Skeletal muscle tissue (tissue), 4 donors: ENCODE data around the gene PRRT3. TPM values are rescaled to one million over a fixed set of nuclear protein-coding genes. Genes with fewer than 3 reads are reported as not detected.

Source experiments
- H3K27ac ChIP-seq: one replicate; pipeline ENCODE4 v1.7.0; 2013; ENCODE audit warnings: mild to moderate bottlenecking, low read depth, low read length, inconsistent platforms
- H3K27me3 ChIP-seq, 3 donors: one replicate each; pipeline ENCODE4 v1.7.0; 2013; ENCODE audit warnings: low read length in 3 of 3; ENCODE audit not compliant: control insufficient read depth in 3 of 3, insufficient read depth in 3 of 3
- H3K36me3 ChIP-seq, 3 donors: one replicate each; pipeline ENCODE4 v1.7.0; 2013; ENCODE audit warnings: low read length in 3 of 3; ENCODE audit not compliant: control insufficient read depth in 3 of 3, insufficient read depth in 3 of 3
- H3K4me1 ChIP-seq, 3 donors: one replicate each; pipeline ENCODE4 v1.7.0; 2013; ENCODE audit warnings: low read length in 3 of 3, mild to moderate bottlenecking in 3 of 3; ENCODE audit not compliant: control insufficient read depth in 3 of 3, insufficient read depth in 3 of 3
- H3K4me3 ChIP-seq, 3 donors: one replicate each; pipeline ENCODE4 v1.7.0; 2013; ENCODE audit warnings: low read length in 3 of 3
- H3K9ac ChIP-seq, 3 donors: one replicate each; pipeline ENCODE4 v1.7.0; 2013; ENCODE audit warnings: low read length in 3 of 3, mild to moderate bottlenecking in 3 of 3, moderate library complexity in 2 of 3, low read depth in 1 of 3
- H3K9me3 ChIP-seq, 3 donors: one replicate each; pipeline ENCODE4 v1.7.0; 2013; ENCODE audit warnings: low read length in 3 of 3; ENCODE audit not compliant: control insufficient read depth in 3 of 3
- total RNA-seq: library from RNA; depleted of rRNA; stranded (reverse); fragments of >200 nt; gene quantifications from one replicate; pipeline ENCODE4 v1.2.3, GENCODE V29; 2014
- donor health status: Osteomylitis.

The PRRT3 gene
- total RNA-seq, 1 donor from 2014 or later: 0.52 TPM

DNA sequence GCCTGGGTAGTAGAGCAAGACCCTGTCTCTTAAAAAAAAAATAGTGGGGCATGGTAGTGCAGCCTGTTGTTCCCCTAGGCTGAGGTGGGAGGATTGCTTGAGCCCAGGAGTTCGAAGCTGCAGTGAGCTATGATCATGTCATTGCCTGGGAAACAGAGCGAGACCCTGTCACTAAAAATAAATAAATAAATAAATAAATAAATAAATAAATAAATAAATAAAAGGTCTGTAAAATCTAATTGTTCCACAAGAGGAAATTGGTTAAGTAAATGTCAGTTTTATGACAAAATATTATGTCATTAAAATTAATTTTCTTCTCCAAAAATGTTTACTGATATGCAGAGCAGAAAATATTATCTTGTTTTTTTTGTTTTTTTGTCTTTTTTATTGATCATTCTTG is 13.2 kb downstream of the PRRT3 start:
- H3K36me3 ChIP-seq: peaks cover 26 to 46% (median 40%) of the 10 kb centered on the region in 3 donors
- H3K4me1 ChIP-seq: peaks cover 17 to 27% (median 17%) of the 10 kb centered on the region in 3 donors
- H3K9me3 ChIP-seq: no peaks in the 10 kb centered on the region
- H3K4me3 ChIP-seq: no peak overlapping the region
- H3K9ac ChIP-seq: no peak overlapping the region
- H3K27me3 ChIP-seq: no peaks in the 10 kb centered on the region
- no peak overlapping the region for H3K27ac ChIP-seq

DNA sequence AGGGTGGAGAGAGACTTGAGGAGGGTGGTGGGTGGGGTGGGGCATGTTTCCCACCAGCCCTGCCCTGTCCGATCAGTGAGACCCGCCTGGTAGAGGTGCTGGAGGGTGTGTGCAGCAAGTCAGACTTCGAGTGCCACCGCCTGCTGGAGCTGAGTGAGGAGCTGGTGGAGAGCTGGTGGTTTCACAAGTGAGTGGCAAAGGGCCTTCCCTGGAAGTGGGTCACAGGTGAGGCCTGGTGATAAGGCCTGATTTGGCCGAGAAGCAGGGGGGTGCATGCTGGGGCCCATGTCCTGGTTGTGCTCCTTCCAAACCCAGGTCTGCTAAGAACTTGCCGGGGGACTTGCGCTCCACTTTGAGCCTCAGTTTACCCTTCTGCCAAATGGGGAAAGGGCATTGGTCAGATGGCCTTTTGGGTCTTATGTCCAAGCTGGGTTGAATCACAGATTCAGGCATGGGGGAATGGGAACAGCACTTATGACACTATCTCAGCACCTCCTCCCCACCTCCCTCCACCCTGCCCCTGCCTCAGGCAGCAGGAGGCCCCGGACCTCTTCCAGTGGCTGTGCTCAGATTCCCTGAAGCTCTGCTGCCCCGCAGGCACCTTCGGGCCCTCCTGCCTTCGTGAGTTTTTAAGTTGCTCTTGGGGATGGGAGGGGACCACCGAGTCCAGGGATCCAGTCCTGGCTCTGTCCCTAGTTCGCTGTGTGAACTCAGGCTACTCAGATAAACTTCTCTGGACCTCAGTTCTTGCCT is 14.5 kb downstream of the PRRT3 start:
- no peak overlapping the region for H3K9ac ChIP-seq
- no peaks in the 10 kb centered on the region for H3K9me3 ChIP-seq
- peaks cover 18 to 32% (median 22%) of the 10 kb centered on the region in 3 donors for H3K4me1 ChIP-seq
- no peaks in the 10 kb centered on the region for H3K27me3 ChIP-seq
- H3K36me3 ChIP-seq: peaks cover 17 to 35% (median 32%) of the 10 kb centered on the region in 3 donors
- H3K27ac ChIP-seq: no peak overlapping the region
- no peak overlapping the region for H3K4me3 ChIP-seq

DNA sequence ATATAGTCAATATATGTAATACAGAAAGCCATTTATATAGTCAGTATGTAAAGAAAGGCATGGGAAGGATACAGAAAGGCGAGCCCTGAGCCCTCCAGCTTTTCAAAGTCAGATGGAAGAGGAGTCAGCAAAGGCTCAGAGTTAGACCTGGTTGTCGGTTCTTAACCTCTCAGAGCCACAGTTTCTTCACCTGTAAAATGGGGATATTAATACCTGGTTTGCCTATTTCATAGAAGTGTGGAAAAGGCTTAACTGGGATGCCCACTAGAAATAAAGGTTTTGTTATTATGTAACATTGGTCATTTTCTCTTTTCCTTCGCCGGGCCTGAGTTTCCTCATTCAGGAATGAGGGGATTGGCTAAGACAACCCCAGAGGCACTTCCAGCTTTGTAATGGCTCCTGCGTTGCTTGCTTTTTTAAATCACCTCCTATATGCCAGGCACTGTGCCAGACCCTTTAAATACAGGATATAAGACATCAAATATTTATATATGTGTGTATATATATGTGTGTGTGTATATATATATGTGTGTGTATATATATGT is 16.2 kb downstream of the PRRT3 start:
- H3K36me3 ChIP-seq: peaks cover 11 to 28% (median 23%) of the 10 kb centered on the region in 3 donors
- H3K4me1 ChIP-seq: peaks cover 18 to 32% (median 25%) of the 10 kb centered on the region in 3 donors
- no peaks in the 10 kb centered on the region for H3K9me3 ChIP-seq
- no peak overlapping the region for H3K4me3 ChIP-seq
- no peaks in the 10 kb centered on the region for H3K27me3 ChIP-seq
- no peak overlapping the region for H3K27ac ChIP-seq
- no peak overlapping the region for H3K9ac ChIP-seq

DNA sequence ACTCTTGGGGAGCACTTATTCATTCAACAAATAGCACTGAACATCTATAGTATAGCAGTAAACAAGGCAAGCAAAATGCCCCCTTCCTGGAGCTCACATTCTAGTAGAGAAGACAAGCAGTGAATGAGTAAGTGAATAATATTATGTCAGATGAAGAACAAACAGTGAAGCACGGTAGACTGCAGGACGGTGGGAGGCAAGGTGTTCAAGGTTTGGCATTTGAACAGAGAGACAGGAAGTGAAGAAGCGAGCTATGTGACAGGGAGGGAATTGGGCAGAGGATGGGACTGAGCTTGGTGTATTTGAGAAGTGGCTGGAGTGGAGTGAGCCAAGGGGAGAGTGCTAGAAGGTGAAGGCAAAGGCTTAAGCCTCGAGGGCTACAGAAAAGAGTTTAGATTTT is 17.2 kb downstream of the PRRT3 start:
- H3K27me3 ChIP-seq: no peaks in the 10 kb centered on the region
- H3K27ac ChIP-seq: no peak overlapping the region
- peaks cover 18 to 32% (median 25%) of the 10 kb centered on the region in 3 donors for H3K4me1 ChIP-seq
- peak overlapping the region; percentile 14 to 97 (median 95) for H3K9ac ChIP-seq
- peaks cover 11 to 27% (median 27%) of the 10 kb centered on the region in 3 donors for H3K36me3 ChIP-seq
- H3K9me3 ChIP-seq: no peaks in the 10 kb centered on the region
- peak overlapping the region in 2 of 3 donors; percentile 84 to 91 for H3K4me3 ChIP-seq

DNA sequence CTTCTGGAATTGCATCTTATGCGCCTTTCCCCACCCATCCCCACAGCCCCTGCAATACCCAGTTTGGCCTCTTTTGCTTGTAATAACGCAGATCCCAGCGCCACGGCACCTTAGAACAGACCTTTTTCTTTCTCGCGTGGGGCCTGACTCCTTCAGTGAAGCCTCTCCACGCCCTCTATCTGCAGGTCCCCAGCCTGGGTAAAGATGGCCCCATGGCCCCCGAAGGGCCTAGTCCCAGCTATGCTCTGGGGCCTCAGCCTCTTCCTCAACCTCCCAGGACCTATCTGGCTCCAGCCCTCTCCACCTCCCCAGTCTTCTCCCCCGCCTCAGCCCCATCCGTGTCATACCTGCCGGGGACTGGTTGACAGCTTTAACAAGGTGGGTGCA is 18.0 kb downstream of the PRRT3 start:
- Histone ChIP-seq H3K9me3 (no peaks in the 10 kb centered on the region), H3K36me3 (peaks cover 15 to 33% (median 27%) of the 10 kb centered on the region in 3 donors), H3K9ac (peak overlapping the region; percentile 93 to 97 (median 95)), H3K27me3 (no peaks in the 10 kb centered on the region), H3K4me3 (peak overlapping the region; percentile 84 to 91 (median 88)), H3K4me1 (peaks cover 18 to 32% (median 25%) of the 10 kb centered on the region in 3 donors), H3K27ac (peak overlapping the region; percentile 96)

DNA sequence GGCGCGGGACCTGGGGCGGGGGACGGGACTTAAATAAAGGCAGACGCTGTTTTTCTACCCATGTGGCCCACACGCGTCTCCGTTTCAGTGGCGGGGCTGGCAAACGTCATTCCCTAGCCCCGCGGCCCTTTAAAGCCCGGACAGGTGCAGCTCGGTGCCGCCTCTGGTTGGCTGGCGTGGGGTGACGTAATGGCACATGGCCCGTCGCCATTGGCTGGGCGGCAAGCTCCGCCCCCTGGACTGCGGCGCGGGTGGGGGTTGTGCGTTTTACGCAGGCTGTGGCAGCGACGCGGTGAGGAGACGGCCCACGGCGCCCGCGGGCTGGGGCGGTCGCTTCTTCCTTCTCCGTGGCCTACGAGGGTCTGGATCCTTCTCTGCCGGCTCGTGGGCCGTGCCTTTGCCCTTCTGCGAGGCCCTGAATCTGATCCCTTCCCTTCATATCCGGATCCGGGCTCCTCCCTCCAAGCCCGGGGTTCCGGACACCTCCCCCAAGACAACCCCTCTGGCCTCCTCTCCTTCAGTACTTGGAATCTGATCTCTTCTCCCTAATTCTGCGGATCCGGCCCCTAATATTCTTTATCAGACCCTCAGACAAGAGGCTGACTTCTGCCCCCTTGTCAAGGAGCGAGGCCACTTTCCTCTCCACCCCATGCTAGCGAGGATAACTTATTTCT is 18.5 kb downstream of the PRRT3 start, which contains the start of gene CRELD1:
Gene CRELD1 (plus strand): TSS at position 274 of the 674 bp plus-strand sequence. CDS start 605 bp downstream, outside the sequence.
- Histone ChIP-seq H3K36me3 (peaks cover 15 to 34% (median 27%) of the 10 kb centered on the region in 3 donors), H3K4me3 (peak within 1 kb of the TSS; percentile 84 to 91 (median 88)), H3K9me3 (no peaks in the 10 kb centered on the region), H3K4me1 (peaks cover 18 to 32% (median 25%) of the 10 kb centered on the region in 3 donors), H3K27ac (peak within 1 kb of the TSS; percentile 96), H3K9ac (peak within 1 kb of the TSS; percentile 93 to 97 (median 95)), H3K27me3 (no peaks in the 10 kb centered on the region)

DNA sequence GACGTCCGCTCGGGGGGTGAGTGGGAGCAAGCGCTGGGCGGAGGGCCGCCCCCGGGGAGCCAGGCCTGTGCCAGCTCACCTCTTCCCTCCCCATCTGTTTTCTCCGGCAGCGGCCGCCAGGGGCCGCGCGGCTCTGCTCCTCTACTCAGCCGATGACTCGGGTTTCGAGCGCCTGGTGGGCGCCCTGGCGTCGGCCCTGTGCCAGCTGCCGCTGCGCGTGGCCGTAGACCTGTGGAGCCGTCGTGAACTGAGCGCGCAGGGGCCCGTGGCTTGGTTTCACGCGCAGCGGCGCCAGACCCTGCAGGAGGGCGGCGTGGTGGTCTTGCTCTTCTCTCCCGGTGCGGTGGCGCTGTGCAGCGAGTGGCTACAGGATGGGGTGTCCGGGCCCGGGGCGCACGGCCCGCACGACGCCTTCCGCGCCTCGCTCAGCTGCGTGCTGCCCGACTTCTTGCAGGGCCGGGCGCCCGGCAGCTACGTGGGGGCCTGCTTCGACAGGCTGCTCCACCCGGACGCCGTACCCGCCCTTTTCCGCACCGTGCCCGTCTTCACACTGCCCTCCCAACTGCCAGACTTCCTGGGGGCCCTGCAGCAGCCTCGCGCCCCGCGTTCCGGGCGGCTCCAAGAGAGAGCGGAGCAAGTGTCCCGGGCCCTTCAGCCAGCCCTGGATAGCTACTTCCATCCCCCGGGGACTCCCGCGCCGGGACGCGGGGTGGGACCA is 19.2 kb downstream of the PRRT3 start:
- Histone ChIP-seq H3K27ac (peak overlapping the region; percentile 96), H3K36me3 (peaks cover 15 to 38% (median 24%) of the 10 kb centered on the region in 3 donors), H3K4me1 (peaks cover 18 to 32% (median 25%) of the 10 kb centered on the region in 3 donors), H3K27me3 (no peaks in the 10 kb centered on the region), H3K9me3 (no peaks in the 10 kb centered on the region), H3K9ac (peak overlapping the region; percentile 68 to 97 (median 95)), H3K4me3 (peak overlapping the region; percentile 84 to 91 (median 88))

DNA sequence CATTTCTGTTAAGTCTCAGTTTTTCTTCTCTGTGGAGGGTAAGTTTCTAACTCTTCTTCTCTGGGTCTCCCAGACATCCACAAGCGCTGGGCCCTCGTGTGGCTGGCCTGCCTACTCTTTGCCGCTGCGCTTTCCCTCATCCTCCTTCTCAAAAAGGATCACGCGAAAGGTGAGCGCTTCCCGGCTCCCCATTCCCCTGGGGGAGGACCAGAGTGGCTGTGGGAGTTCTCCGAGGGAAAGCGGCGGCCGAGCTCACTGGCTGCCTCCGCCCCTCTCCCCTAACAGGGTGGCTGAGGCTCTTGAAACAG is 19.7 kb downstream of the PRRT3 start:
- Histone ChIP-seq H3K27ac (peak overlapping the region; percentile 96), H3K36me3 (peaks cover 12 to 34% (median 19%) of the 10 kb centered on the region in 3 donors), H3K4me1 (peaks cover 18 to 32% (median 25%) of the 10 kb centered on the region in 3 donors), H3K27me3 (no peaks in the 10 kb centered on the region), H3K9ac (peak overlapping the region; percentile 68 to 97 (median 95)), H3K9me3 (no peaks in the 10 kb centered on the region), H3K4me3 (peak overlapping the region; percentile 84 to 91 (median 88))

DNA sequence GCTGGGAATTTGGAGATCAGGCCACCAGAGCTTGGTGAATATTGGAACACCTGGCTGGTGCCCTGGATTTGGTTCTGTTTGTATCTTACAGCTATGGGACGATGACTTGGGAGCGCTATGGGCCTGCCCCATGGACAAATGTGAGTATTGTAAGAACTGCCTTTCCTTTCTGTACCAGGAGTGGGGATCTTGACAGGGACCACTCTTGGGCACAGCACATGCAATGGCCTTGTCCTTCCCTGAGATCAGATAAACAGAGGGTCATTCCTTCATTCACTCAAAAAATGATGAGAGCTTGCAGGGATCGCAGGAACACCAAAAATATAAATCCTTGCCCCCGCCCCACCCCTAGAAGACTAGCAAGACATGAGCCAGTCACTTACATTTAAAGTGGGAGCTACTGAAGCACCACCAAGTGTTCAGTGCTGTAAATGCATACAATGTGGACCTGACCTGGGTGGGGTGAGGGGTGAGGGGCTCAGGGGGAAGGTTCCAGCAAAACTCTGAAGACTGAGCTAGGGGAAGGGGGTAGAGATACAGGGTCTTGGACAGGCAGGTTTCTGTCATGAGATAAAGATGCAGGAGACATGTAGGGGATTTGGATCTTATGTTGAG is 21.3 kb downstream of the PRRT3 start:
- Histone ChIP-seq H3K9me3 (no peaks in the 10 kb centered on the region), H3K4me1 (peaks cover 18 to 25% (median 24%) of the 10 kb centered on the region in 3 donors), H3K27ac (no peak overlapping the region), H3K9ac (no peak overlapping the region), H3K27me3 (no peaks in the 10 kb centered on the region), H3K4me3 (no peak overlapping the region), H3K36me3 (peaks cover 9 to 29% (median 10%) of the 10 kb centered on the region in 3 donors)
